ENCODE measurements around the gene XRN2. TPM values are rescaled to one million over a fixed set of nuclear protein-coding genes. Genes with fewer than 3 reads are reported as not detected.

The XRN2 gene
- total RNA-seq, 4 donors from 2014 or later: 31.9 to 50.9 (median 37.3) TPM

- H3K4me3 ChIP-seq (ENCODE audit: low read depth, poor library complexity, severe bottlenecking): no peak overlapping the region
- intact Hi-C loops (cut with DNase I; ENCODE audit: low total_unique reads): no loop called here
- no peak for DNase-seq (ENCODE audit: low spot score in 2 of 2)
- WGBS, 2 donors: 62 to 63% methylated on average over 9 of the region's 9 CpGs
- TF ChIP-seq POLR2A (IDR thresholded peaks at IDR 0.05) (no peak), CTCF (IDR thresholded peaks at IDR 0.05) (no peak)
Observed at GRCh38 chr20:21301940-21302663, 1.0 kb upstream of the XRN2 start.

- DNase-seq (ENCODE audit: low spot score in 2 of 2): no peak
- WGBS, 2 donors: 4 to 5% methylated on average over 12 of the region's 12 CpGs
- TF ChIP-seq CTCF (IDR thresholded peaks at IDR 0.05): no peak
- TF ChIP-seq POLR2A (IDR thresholded peaks at IDR 0.05): no peak
- H3K4me3 ChIP-seq (ENCODE audit: low read depth, poor library complexity, severe bottlenecking): peak overlapping the region; percentile 86
- intact Hi-C loops (cut with DNase I; ENCODE audit: low total_unique reads): no loop called here
Observed at GRCh38 chr20:21302664-21303060, 469 bp upstream of the XRN2 start.

- 1% methylated on average over 18 of the region's 18 CpGs for WGBS, 2 donors
- H3K4me3 ChIP-seq (ENCODE audit: low read depth, poor library complexity, severe bottlenecking): peak overlapping the region; percentile 86
- intact Hi-C loops (cut with DNase I; ENCODE audit: low total_unique reads): no loop called here
- DNase-seq (ENCODE audit: low spot score in 2 of 2): no peak
- no peak for TF ChIP-seq CTCF (IDR thresholded peaks at IDR 0.05)
- TF ChIP-seq POLR2A (IDR thresholded peaks at IDR 0.05): no peak
Observed at GRCh38 chr20:21303872-21304586, 898 bp downstream of the XRN2 start.

- 96 to 97% methylated on average over 2 of the region's 2 CpGs for WGBS, 2 donors
- no peak for DNase-seq (ENCODE audit: low spot score in 2 of 2)
- intact Hi-C loops (cut with DNase I; ENCODE audit: low total_unique reads): no loop called here
- H3K4me3 ChIP-seq (ENCODE audit: low read depth, poor library complexity, severe bottlenecking): no peak overlapping the region
- TF ChIP-seq CTCF (IDR thresholded peaks at IDR 0.05) (no peak), POLR2A (IDR thresholded peaks at IDR 0.05) (no peak)
Observed at GRCh38 chr20:21308340-21308739, 5.2 kb downstream of the XRN2 start.

GRCh38 chr20:21309678-21310467, 6.7 kb downstream of the XRN2 start:
- intact Hi-C loops (cut with DNase I; ENCODE audit: low total_unique reads): no loop called here
- DNase-seq (ENCODE audit: low spot score in 2 of 2): no peak
- WGBS, 2 donors: 62 to 70% methylated on average over 2 of the region's 2 CpGs
- TF ChIP-seq POLR2A (IDR thresholded peaks at IDR 0.05) (no peak), CTCF (IDR thresholded peaks at IDR 0.05) (no peak)
- H3K4me3 ChIP-seq (ENCODE audit: low read depth, poor library complexity, severe bottlenecking): no peak overlapping the region

All from lower leg skin (tissue), 4 donors.